Subcutaneous adipose tissue (tissue), 4 donors: ENCODE measurements around the gene GAK. TPM values are rescaled to one million over a fixed set of nuclear protein-coding genes. Genes with fewer than 3 reads are reported as not detected.

ENCODE experiments used
- total RNA-seq, 4 donors: library from RNA; depleted of rRNA; stranded (reverse); fragments of >200 nt; gene quantifications; one replicate each; pipeline ENCODE4 v1.1.0, GENCODE V29; 2016
- TF ChIP-seq, protein P1 (sequence below): fragments of 450-650 bp; IDR thresholded peaks from one replicate; pipeline ENCODE4 v1.5.1; 2016; ENCODE audit warnings: low read depth, mild to moderate bottlenecking, control low read depth, antibody characterized with exemption, moderate library complexity

GAK gene
- total RNA-seq, 4 donors from 2014 or later, result 37.3 to 124 (median 58.7) TPM

DNA sequence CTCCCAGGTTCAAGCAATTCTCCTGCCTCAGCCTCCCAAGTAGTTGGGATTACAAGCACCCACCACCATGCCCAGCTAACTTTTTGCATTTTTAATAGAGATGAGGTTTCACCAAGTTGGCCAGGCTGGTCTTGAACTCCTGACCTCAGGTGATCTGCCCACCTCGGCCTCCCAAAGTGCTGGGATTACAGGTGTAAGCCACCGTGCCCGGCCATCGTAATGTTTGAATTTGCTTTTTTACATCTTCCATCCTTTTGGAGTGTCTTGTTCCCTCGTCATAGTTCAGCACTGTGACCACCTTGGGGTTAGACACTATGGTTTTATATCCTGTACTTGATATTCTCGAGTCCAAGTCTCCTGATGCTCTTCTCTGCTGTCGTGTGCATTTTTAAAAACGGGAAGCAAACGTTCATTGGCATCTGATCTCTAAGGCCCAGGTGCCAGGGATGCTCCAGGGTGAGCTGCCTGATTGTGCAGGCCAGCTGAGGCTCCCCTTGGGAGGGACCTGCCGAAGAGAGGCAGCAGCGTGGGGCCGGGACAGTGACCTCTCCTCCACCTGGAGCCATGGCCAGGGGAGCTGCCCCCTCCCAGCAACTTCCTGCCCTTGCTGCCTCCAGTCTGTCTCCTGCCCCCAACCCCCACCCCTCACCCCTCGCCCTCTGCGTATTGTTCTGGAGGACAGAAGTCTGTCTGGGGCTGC is 24.6 kb upstream of the GAK start:
- TF ChIP-seq, protein P1, sequence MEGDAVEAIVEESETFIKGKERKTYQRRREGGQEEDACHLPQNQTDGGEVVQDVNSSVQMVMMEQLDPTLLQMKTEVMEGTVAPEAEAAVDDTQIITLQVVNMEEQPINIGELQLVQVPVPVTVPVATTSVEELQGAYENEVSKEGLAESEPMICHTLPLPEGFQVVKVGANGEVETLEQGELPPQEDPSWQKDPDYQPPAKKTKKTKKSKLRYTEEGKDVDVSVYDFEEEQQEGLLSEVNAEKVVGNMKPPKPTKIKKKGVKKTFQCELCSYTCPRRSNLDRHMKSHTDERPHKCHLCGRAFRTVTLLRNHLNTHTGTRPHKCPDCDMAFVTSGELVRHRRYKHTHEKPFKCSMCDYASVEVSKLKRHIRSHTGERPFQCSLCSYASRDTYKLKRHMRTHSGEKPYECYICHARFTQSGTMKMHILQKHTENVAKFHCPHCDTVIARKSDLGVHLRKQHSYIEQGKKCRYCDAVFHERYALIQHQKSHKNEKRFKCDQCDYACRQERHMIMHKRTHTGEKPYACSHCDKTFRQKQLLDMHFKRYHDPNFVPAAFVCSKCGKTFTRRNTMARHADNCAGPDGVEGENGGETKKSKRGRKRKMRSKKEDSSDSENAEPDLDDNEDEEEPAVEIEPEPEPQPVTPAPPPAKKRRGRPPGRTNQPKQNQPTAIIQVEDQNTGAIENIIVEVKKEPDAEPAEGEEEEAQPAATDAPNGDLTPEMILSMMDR, result no peak

DNA sequence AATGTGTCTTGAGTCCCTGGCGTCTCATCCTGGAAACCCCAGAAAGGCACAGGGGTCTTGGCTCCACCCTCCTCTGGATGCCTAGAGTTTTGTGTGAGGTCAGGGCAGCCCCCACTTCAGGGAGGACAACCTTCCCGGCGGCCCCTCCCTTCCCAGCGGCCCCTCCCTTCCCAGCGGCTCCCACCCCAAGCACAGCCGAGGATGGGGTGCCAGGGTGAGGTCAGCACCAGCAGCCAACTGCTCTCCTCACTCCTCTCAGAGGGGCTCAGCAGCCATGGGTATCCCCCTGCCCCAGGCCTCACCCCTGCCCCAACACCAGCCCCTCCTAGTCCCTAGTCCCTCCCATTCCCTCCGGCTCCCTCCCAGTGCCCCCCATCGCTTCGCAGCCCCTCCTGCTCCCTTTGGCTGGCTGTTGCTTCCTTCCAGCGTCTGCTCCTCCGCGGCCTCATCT is 23.8 kb upstream of the GAK start:
- TF ChIP-seq, protein P1, result no peak

DNA sequence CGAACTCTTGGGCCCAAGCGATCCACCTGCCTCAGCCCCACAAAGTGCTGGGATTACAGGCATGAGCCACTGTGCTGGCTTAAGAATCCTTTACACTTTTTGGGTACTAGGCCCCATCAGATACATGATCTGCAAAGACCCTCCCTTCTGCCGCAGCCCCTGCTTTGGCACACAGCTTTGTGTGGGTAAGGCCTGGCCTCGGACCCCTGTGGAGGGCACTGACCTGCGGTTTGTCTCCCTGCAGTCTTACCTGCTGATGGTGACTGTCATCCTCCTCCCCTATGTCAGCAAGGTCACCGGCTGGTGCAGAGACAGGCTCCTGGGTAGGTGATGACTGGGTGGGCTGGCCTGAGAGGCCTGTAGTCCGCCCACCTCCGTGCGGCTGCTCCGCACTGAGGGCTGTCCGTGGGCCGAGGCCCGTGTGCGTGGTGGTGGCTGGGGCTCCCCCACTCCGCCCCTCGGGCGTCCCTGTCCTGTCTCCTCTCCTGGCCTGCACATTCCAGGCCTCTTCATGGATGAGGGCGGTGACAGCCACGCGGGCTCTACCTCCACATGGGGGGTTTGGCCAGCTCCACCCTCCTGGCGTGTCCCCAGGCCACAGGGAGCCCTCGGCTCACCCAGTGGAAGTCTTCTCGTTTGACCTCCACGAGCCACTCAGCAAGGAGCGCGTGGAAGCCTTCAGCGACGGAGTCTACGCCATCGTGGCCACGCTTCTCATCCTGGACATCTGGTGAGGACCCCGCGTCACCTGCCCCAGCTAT is 23.2 kb upstream of the GAK start:
- TF ChIP-seq, protein P1, result no peak

DNA sequence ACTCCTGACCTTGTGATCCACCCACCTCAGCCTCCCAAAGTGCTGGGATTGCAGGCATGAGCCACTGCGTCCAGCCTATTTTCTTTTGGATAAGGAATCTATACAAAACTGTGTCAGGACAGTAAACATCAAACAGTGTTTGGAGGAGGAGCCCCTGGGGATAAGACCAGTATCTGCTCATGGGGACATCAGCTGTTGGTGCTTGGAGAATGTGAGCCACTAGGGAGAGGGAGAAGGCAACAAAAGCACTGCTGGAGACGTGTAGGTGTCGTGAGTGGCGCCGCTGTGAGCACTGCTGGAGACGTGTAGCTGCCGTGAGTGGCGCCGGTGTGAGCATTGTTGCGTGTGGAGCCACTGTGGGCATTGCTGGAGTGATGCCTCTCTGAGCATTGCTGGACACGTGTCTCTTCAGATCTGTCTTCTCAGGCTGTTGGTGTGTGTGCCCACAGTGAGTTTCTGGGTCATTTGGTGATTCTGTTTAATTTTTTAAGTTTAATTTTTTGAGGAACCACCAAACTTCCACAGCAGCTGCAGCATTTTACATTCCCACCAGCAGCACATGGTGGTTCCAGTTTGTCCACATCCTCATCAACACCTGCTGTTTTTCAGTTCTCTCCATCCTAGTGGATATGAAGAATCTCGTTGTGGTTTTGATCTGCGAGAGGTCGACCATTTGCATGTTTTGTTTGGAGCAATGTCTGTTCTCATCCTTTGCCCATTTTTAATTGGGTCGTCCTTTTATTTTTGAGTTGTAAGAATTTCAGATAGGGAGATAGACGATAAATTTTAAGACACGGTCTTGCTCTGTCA is 22.3 kb upstream of the GAK start:
- TF ChIP-seq, protein P1, result no peak

DNA sequence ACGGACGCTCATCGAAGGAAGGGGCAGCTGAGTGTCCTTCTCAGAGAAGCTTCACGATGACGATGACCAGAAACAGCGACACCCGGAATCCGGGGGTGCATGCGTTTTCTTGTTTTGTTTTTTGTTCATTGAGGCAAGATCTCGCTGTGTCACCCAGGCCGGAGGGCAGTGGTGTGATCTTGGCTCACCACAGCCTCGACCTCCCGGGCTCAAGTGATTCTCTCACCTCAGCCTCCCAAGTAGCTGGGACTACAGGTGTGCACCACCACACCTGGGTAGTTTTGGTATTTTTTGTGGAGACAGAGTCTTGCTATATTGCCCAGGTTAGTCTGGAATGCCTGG is 21.4 kb upstream of the GAK start:
- TF ChIP-seq, protein P1, result no peak

DNA sequence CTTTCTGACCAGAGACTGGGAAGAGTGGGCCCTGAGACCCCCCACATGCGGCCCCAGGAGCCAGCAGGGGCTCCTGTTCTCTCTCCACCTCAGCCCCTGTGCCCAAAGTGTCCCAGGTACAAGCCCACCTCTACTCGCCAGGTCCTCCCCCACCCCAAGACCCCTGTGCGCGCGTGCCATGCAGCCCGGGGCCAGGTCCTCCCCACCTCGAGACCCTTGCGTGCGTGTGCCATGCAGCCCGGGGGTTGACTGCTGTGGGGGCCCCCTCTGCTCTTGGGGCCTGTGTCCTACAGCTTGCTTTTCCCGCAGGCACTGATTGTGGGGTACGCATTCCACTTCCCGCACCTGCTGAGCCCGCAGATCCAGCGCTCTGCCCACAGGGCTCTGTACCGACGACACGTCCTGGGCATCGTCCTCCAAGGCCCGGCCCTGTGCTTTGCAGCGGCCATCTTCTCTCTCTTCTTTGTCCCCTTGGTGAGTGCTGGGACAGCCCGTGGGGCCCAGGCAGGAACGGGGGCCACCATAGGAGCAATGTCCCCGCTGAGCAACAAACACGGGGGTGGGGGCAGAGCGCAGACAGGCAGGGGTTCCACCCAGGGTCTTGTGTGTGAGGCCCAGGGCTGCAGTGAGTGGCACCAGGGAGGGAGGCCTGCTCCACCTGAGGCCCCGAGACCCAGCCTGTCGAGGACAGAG is 20.9 kb upstream of the GAK start:
- TF ChIP-seq, protein P1, result no peak
